Kidney (tissue), 14 donors: Measurements from ENCODE around the gene PAPOLB. TPM values are rescaled to one million over a fixed set of nuclear protein-coding genes. Genes with fewer than 3 reads are reported as not detected.
"Not testable (repeated sequence)": the region's sequence is repeated elsewhere in the genome, so short reads cannot be mapped to it uniquely, and the experiment has no call there.

Experiments
- DNase-seq, 5 donors: peaks; one replicate each; pipeline ENCODE4 v3.0.0-alpha.2; 2013 to 2020
- FAIRE-seq: peaks from 2 replicates; lab custom pipeline; 2012; peaks lifted over from hg19 to GRCh38; lab: Jason Lieb, UNC
- H3K27ac ChIP-seq, 2 donors: one replicate each; pipeline ENCODE4 v1.7.0; 2013; ENCODE audit warnings: low read depth in 2 of 2, low read length in 2 of 2, inconsistent platforms in 1 of 2
- H3K27me3 ChIP-seq: one replicate; pipeline ENCODE4 v1.7.1; 2013; ENCODE audit warnings: low read length, inconsistent platforms; ENCODE audit not compliant: control insufficient read depth, insufficient read depth
- H3K36me3 ChIP-seq, 3 donors: one replicate each; pipeline versions ENCODE4 v1.7.0 to v1.7.1; 2013; ENCODE audit warnings: low read length in 3 of 3, control low read depth in 1 of 3, inconsistent platforms in 1 of 3; ENCODE audit not compliant: insufficient read depth in 3 of 3, control insufficient read depth in 2 of 3
- H3K4me1 ChIP-seq, 3 donors: one replicate each; pipeline versions ENCODE4 v1.7.0 to v1.7.1; 2013; ENCODE audit warnings: low read length in 3 of 3, inconsistent platforms in 1 of 3, low read depth in 1 of 3; ENCODE audit not compliant: control insufficient read depth in 2 of 3, insufficient read depth in 2 of 3
- H3K4me3 ChIP-seq, 3 donors: one replicate each; pipeline versions ENCODE4 v1.7.0 to v1.8.1; 2013; ENCODE audit warnings: low read length in 3 of 3, control low read depth in 1 of 3, inconsistent platforms in 1 of 3
- H3K9ac ChIP-seq, 3 donors: one replicate each; pipeline versions ENCODE4 v1.7.0 to v1.7.1; 2013; ENCODE audit warnings: low read length in 3 of 3, control low read depth in 1 of 3, inconsistent platforms in 1 of 3
- H3K9me3 ChIP-seq, 3 donors: one replicate each; pipeline versions ENCODE4 v1.7.0 to v1.7.1; 2013; ENCODE audit warnings: low read length in 3 of 3, control low read depth in 1 of 3, inconsistent platforms in 1 of 3; ENCODE audit not compliant: control insufficient read depth in 2 of 3, insufficient read depth in 1 of 3
- CTCF ChIP-seq: IDR thresholded peaks from 3 replicates; pipeline ENCODE4 v1.5.1; 2012; ENCODE audit warnings: mild to moderate bottlenecking, moderate library complexity, borderline replicate concordance; ENCODE audit not compliant: insufficient read depth; ENCODE audit errors: extremely low read depth
- intact Hi-C: fragments of 100-400 bp; cut with DNase I; formaldehyde crosslinking; loops from one replicate; pipeline ENCODE4 v1.11.1; 2022
- polyA plus RNA-seq: library from polyadenylated mRNA; stranded (reverse); fragments of 350-450 nt; fragmentation: Illumina TruSeq; extraction: RNeasy Lipid Tissue Mini Kit (QIAGEN cat#74804); gene quantifications from one replicate; pipeline ENCODE4 v1.2.3, GENCODE V29; 2014; ENCODE audit warnings: low read depth, low replicate concordance; ENCODE audit not compliant: insufficient read depth
- total RNA-seq: library from RNA; stranded (reverse); fragmentation: NEBNext Ultra II Directional; extraction: Animal tissue kit (Norgen Biotek cat#: 25700); gene quantifications from one replicate; pipeline ENCODE4 v1.2.1, GENCODE V29; 2021
- donor health status: control.
- donor health status: control.
- donor health status: control.
- donor health status: control.
- donor health status: control.
- donor health status: DM: yes; HTN: yes; CAD: no.
- donor health status: Normal renal cell carcinoma (clear cell type).

The PAPOLB gene
- total and polyA plus RNA-seq, 2 donors from 2014 or later = 0.06 TPM; not detected in 1

- intact Hi-C loops = no loop called here
- no peak overlapping the region for H3K4me3 ChIP-seq
- peaks cover 0 to 6% (median 0%) of the 10 kb centered on the region in 3 donors for H3K9me3 ChIP-seq
- DNase-seq = no peak
- no peaks in the 10 kb centered on the region for H3K4me1 ChIP-seq
- no peak overlapping the region for H3K9ac ChIP-seq
- no peak for TF ChIP-seq CTCF
- no peak overlapping the region for H3K27ac ChIP-seq
- no peaks in the 10 kb centered on the region for H3K36me3 ChIP-seq
- no peaks in the 10 kb centered on the region for H3K27me3 ChIP-seq
- no peak for FAIRE-seq
Measured at GRCh38 chr7:4893929-4894475, 32.2 kb upstream of the PAPOLB start.

- intact Hi-C loops, H3K9me3 ChIP-seq, DNase-seq, H3K36me3 ChIP-seq, H3K4me3 ChIP-seq, FAIRE-seq, H3K27me3 ChIP-seq, H3K9ac ChIP-seq, H3K27ac ChIP-seq, H3K4me1 ChIP-seq: not testable (repeated sequence)
Measured at GRCh38 chr7:4893188-4893587, 31.4 kb upstream of the PAPOLB start.

GRCh38 chr7:4891522-4891921, 29.7 kb upstream of the PAPOLB start:
- intact Hi-C loops, H3K4me3 ChIP-seq, H3K27me3 ChIP-seq, DNase-seq, H3K9ac ChIP-seq, FAIRE-seq, H3K4me1 ChIP-seq, H3K27ac ChIP-seq, H3K36me3 ChIP-seq, H3K9me3 ChIP-seq: not testable (repeated sequence)

GRCh38 chr7:4889682-4890081, 27.9 kb upstream of the PAPOLB start:
- FAIRE-seq = no peak

More at GRCh38 chr7:4889682-4890081, 27.9 kb upstream of the PAPOLB start:
- no peak for DNase-seq
- Histone ChIP-seq H3K36me3 (no peaks in the 10 kb centered on the region), H3K9me3 (peaks cover 0 to 6% (median 0%) of the 10 kb centered on the region in 3 donors), H3K27me3 (no peaks in the 10 kb centered on the region), H3K9ac (no peak overlapping the region), H3K27ac (no peak overlapping the region), H3K4me1 (no peaks in the 10 kb centered on the region), H3K4me3 (no peak overlapping the region)
- no peak for TF ChIP-seq CTCF
- intact Hi-C loops = no loop called here
